ENCODE data around the gene RHOV. TPM values are rescaled to one million over a fixed set of nuclear protein-coding genes. Genes with fewer than 3 reads are reported as not detected.
A peak's percentile ranks its signal among the peaks of the same experiment; 100 is the strongest.

RHOV gene
- total and polyA plus RNA-seq, 10 of the 15 experiments (the other 5 are each of a cell fraction or from before 2014, with no cell fraction given), result 0.24 to 39.3 (median 9.3) TPM

DNA sequence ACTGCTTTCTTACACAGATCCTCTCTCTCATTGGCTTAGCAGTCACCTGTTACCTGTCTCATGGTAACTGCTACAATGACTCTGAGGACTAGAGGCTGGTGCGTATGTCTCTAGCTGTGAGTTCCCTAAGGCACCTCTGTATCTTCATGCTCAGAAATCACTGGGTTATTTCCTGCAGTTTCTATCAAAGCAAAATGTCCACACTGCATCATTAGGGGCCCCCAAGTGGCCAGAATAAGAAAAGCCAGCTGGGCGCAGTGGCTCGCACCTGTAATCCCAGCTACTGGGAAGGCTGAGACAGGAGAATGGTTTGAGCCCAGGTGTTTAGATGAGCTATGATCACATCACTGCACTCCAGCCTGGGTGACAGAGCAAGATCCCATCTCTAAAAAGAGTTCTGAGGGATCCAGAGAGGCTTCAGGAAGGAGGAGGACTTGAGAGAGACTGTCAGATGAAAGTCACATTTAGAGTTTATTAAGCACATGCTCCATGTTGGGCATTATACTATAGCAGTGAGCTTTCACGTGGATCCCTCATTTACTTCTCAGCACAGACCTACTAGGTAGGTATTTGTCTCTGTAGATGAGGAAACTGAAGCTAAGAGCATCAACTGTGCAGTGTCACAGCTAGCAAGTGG is 17.9 kb upstream of the RHOV start (continued):
- TF ChIP-seq, protein P1, sequence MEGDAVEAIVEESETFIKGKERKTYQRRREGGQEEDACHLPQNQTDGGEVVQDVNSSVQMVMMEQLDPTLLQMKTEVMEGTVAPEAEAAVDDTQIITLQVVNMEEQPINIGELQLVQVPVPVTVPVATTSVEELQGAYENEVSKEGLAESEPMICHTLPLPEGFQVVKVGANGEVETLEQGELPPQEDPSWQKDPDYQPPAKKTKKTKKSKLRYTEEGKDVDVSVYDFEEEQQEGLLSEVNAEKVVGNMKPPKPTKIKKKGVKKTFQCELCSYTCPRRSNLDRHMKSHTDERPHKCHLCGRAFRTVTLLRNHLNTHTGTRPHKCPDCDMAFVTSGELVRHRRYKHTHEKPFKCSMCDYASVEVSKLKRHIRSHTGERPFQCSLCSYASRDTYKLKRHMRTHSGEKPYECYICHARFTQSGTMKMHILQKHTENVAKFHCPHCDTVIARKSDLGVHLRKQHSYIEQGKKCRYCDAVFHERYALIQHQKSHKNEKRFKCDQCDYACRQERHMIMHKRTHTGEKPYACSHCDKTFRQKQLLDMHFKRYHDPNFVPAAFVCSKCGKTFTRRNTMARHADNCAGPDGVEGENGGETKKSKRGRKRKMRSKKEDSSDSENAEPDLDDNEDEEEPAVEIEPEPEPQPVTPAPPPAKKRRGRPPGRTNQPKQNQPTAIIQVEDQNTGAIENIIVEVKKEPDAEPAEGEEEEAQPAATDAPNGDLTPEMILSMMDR (IDR thresholded peaks at IDR 0.05 in 2 of 3, conservative IDR thresholded peaks at IDR 0.05 in 1 of 3; ENCODE audit: control insufficient read depth in 2 of 3, extremely low read depth in 1 of 3, insufficient read depth in 1 of 3, low read depth in 3 of 3, low read length in 3 of 3), result peak; percentile 76 to 84 (median 83)
- TF ChIP-seq NR2C2 (IDR thresholded peaks at IDR 0.05; ENCODE audit: borderline replicate concordance, control insufficient read depth, insufficient read length, low read depth) (no peak), DPF2 (IDR thresholded peaks at IDR 0.05) (no peak), SKIL (IDR thresholded peaks at IDR 0.05; ENCODE audit: low read depth, poor library complexity, severe bottlenecking) (peak; percentile 29), ZNF217 (IDR thresholded peaks at IDR 0.05) (no peak), TCF3 (IDR thresholded peaks at IDR 0.05; ENCODE audit: borderline replicate concordance, insufficient read depth, low read depth, low read length) (peak; percentile 21; the same call in 1 of the 2 replicates), WRNIP1 (IDR thresholded peaks at IDR 0.05; ENCODE audit: borderline replicate concordance, low read depth, low read length) (no peak), SUZ12 (IDR thresholded peaks at IDR 0.05; ENCODE audit: unreplicated experiment) (no peak), POLR2AphosphoS5 (IDR thresholded peaks at IDR 0.05; ENCODE audit: low read length) (no peak), RELA (IDR thresholded peaks at IDR 0.05; ENCODE audit: borderline replicate concordance, partially characterized antibody) (no peak), ZZZ3 (IDR thresholded peaks at IDR 0.05; ENCODE audit: control insufficient read depth, insufficient read length, low read depth) (no peak), BCL3 (IDR thresholded peaks at IDR 0.05; ENCODE audit: borderline replicate concordance, insufficient read depth, low read depth, low read length, poor library complexity, severe bottlenecking) (no peak), KAT2A (conservative IDR thresholded peaks at IDR 0.05; ENCODE audit: control insufficient read depth, low read depth, low read length) (no peak), HSF1 (IDR thresholded peaks at IDR 0.05; ENCODE audit: low read depth, low read length) (no peak), USF1 (IDR thresholded peaks at IDR 0.05; ENCODE audit: borderline replicate concordance, extremely low read length, insufficient read depth, low read depth, low read length) (no peak)
- TF ChIP-seq, protein P2, sequence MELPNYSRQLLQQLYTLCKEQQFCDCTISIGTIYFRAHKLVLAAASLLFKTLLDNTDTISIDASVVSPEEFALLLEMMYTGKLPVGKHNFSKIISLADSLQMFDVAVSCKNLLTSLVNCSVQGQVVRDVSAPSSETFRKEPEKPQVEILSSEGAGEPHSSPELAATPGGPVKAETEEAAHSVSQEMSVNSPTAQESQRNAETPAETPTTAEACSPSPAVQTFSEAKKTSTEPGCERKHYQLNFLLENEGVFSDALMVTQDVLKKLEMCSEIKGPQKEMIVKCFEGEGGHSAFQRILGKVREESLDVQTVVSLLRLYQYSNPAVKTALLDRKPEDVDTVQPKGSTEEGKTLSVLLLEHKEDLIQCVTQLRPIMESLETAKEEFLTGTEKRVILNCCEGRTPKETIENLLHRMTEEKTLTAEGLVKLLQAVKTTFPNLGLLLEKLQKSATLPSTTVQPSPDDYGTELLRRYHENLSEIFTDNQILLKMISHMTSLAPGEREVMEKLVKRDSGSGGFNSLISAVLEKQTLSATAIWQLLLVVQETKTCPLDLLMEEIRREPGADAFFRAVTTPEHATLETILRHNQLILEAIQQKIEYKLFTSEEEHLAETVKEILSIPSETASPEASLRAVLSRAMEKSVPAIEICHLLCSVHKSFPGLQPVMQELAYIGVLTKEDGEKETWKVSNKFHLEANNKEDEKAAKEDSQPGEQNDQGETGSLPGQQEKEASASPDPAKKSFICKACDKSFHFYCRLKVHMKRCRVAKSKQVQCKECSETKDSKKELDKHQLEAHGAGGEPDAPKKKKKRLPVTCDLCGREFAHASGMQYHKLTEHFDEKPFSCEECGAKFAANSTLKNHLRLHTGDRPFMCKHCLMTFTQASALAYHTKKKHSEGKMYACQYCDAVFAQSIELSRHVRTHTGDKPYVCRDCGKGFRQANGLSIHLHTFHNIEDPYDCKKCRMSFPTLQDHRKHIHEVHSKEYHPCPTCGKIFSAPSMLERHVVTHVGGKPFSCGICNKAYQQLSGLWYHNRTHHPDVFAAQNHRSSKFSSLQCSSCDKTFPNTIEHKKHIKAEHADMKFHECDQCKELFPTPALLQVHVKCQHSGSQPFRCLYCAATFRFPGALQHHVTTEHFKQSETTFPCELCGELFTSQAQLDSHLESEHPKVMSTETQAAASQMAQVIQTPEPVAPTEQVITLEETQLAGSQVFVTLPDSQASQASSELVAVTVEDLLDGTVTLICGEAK (IDR thresholded peaks at IDR 0.05; ENCODE audit: borderline replicate concordance), result no peak
